H1 (cell line): ENCODE results near the gene BPI. TPM values are rescaled to one million over a fixed set of nuclear protein-coding genes. Genes with fewer than 3 reads are reported as not detected.

Source experiments
- CTCF ChIA-PET: fragments of 300-600 bp; sonication (Branson Sonifier 250); formaldehyde crosslinking; loops from one replicate; lab custom pipeline; 2021; ENCODE audit not compliant: partially characterized antibody; lab: Charles Lee
- POLR2A ChIA-PET: fragments of 300-600 bp; sonication (Branson Sonifier 250); formaldehyde crosslinking; loops from one replicate; lab custom pipeline; 2021; ENCODE audit warnings: inconsistent platforms; ENCODE audit not compliant: partially characterized antibody; lab: Charles Lee
- DNase-seq, 2 experiments: peaks; one replicate each; pipeline versions ENCODE4 v3.0.0 to v3.0.0-alpha.2; 2010 to 2022; ENCODE audit warnings: low spot score in 2 of 2, low read depth in 1 of 2, mixed read lengths in 1 of 2
- FAIRE-seq: peaks from 2 replicates; lab custom pipeline; 2011; peaks lifted over from hg19 to GRCh38; lab: Jason Lieb, UNC
- H2AFZ ChIP-seq: 2 replicates; pipeline ENCODE4 v1.8.1; 2012; ENCODE audit warnings: low read length, inconsistent platforms
- H2AK5ac ChIP-seq: 2 replicates; pipeline ENCODE4 v1.6.1; 2013; ENCODE audit warnings: low read depth, low read length
- H2BK120ac ChIP-seq: replicated peaks from 2 replicates; pipeline ENCODE3; 2013; ENCODE audit warnings: low read depth, low read length, inconsistent platforms
- H2BK12ac ChIP-seq: 2 replicates; pipeline ENCODE4 v1.6.1; 2013; ENCODE audit warnings: low read depth, low read length
- H2BK15ac ChIP-seq: 2 replicates; pipeline ENCODE4 v1.6.1; 2013; ENCODE audit warnings: low read length
- H2BK20ac ChIP-seq: 2 replicates; pipeline ENCODE4 v1.6.1; 2013; ENCODE audit warnings: low read length
- H2BK5ac ChIP-seq: 2 replicates; pipeline ENCODE4 v1.6.1; 2013; ENCODE audit warnings: low read depth, low read length
- H3K14ac ChIP-seq: 2 replicates; pipeline ENCODE4 v1.6.1; 2013; ENCODE audit warnings: inconsistent platforms; ENCODE audit not compliant: insufficient read length
- H3K18ac ChIP-seq: 2 replicates; pipeline ENCODE4 v1.6.1; 2013; ENCODE audit warnings: low read length; ENCODE audit errors: extremely low read depth
- H3K23ac ChIP-seq: 2 replicates; pipeline ENCODE4 v1.6.1; 2013; ENCODE audit warnings: inconsistent platforms; ENCODE audit not compliant: insufficient read length
- H3K23me2 ChIP-seq: 2 replicates; pipeline ENCODE4 v1.6.1; 2013; ENCODE audit warnings: low read depth, low read length
- H3K27ac ChIP-seq: 2 replicates; pipeline ENCODE4 v1.6.1; 2011; ENCODE audit warnings: low read depth, low read length, inconsistent platforms
- H3K27me3 ChIP-seq, 4 experiments: replicated peaks in 1 of 4; 1 replicate in 1 of 4; 2 replicates in 3 of 4; pipeline versions ENCODE4 v1.6.1 to v1.8.1; 2011 to 2013; ENCODE audit warnings: low read length in 3 of 4, mild to moderate bottlenecking in 3 of 4, inconsistent platforms in 2 of 4, mixed read lengths in 2 of 4, moderate library complexity in 1 of 4; ENCODE audit not compliant: control insufficient read depth in 3 of 4, insufficient read depth in 3 of 4; ENCODE audit errors: extremely low read depth in 1 of 4
- H3K36me3 ChIP-seq, 4 experiments: 2 replicates each; pipeline versions ENCODE4 v1.6.1 to v1.8.1; 2011 to 2013; ENCODE audit warnings: mild to moderate bottlenecking in 4 of 4, low read length in 3 of 4, moderate library complexity in 2 of 4, control low read depth in 1 of 4, inconsistent platforms in 1 of 4; ENCODE audit not compliant: insufficient read depth in 4 of 4, control insufficient read depth in 2 of 4
- H3K4ac ChIP-seq: replicated peaks from 2 replicates; pipeline ENCODE3; 2013; ENCODE audit warnings: low read length, low read depth, mixed read lengths, inconsistent platforms; ENCODE audit not compliant: insufficient read length
- H3K4me1 ChIP-seq, 4 experiments: replicated peaks in 1 of 4; 1 replicate in 1 of 4; 2 replicates in 3 of 4; pipeline versions ENCODE4 v1.6.1 to v1.8.1; 2011 to 2013; ENCODE audit warnings: low read length in 3 of 4, inconsistent platforms in 2 of 4, mixed read lengths in 1 of 4; ENCODE audit not compliant: insufficient read depth in 4 of 4, control insufficient read depth in 3 of 4
- H3K4me2 ChIP-seq, 2 experiments: 2 replicates each; pipeline versions ENCODE4 v1.6.1 to v1.8.1; 2011 to 2013; ENCODE audit warnings: low read depth in 2 of 2, low read length in 2 of 2, control low read depth in 1 of 2, inconsistent platforms in 1 of 2, mild to moderate bottlenecking in 1 of 2; ENCODE audit not compliant: insufficient read depth in 1 of 2
- H3K4me3 ChIP-seq, 4 experiments: fragments of 200-600, 300-600 bp in 1 of 4; sonication (generic), shearing (Covaris generic), sonication (Bioruptor Twin) in 1 of 4; 2 replicates each; pipeline versions ENCODE4 v1.5.1 to v1.8.1; 2011 to 2016; ENCODE audit warnings: low read length in 4 of 4, low read depth in 3 of 4, control low read depth in 2 of 4, inconsistent platforms in 2 of 4, mild to moderate bottlenecking in 2 of 4, mixed read lengths in 1 of 4, moderate library complexity in 1 of 4; ENCODE audit not compliant: insufficient read depth in 2 of 4; ENCODE audit errors: extremely low read depth in 1 of 4
- H3K56ac ChIP-seq: replicated peaks from 2 replicates; pipeline ENCODE3; 2013; ENCODE audit warnings: low read depth, mild to moderate bottlenecking, mixed read lengths, low read length, inconsistent platforms; ENCODE audit not compliant: insufficient read length
- H3K79me1 ChIP-seq: 2 replicates; pipeline ENCODE4 v1.6.1; 2013; ENCODE audit warnings: low read depth, low read length, control low read depth
- H3K79me2 ChIP-seq, 2 experiments: 2 replicates each; pipeline versions ENCODE4 v1.6.1 to v1.8.1; 2012 to 2013; ENCODE audit warnings: low read length in 2 of 2, mild to moderate bottlenecking in 2 of 2, inconsistent platforms in 1 of 2; ENCODE audit not compliant: insufficient read depth in 2 of 2, control insufficient read depth in 1 of 2
- H3K9ac ChIP-seq, 4 experiments: replicated peaks in 1 of 4; 1 replicate in 1 of 4; 2 replicates in 3 of 4; pipeline versions ENCODE4 v1.6.1 to v1.8.1; 2011 to 2013; ENCODE audit warnings: low read depth in 3 of 4, low read length in 3 of 4, control low read depth in 2 of 4, mild to moderate bottlenecking in 2 of 4, moderate library complexity in 2 of 4, inconsistent platforms in 1 of 4; ENCODE audit errors: extremely low read depth in 1 of 4
- H3K9me3 ChIP-seq, 2 experiments: 2 replicates each; pipeline versions ENCODE4 v1.6.1 to v1.8.1; 2012 to 2013; ENCODE audit warnings: mild to moderate bottlenecking in 2 of 2, moderate library complexity in 2 of 2, control low read depth in 1 of 2, inconsistent platforms in 1 of 2, low read depth in 1 of 2, low read length in 1 of 2, mixed read lengths in 1 of 2; ENCODE audit not compliant: insufficient read depth in 2 of 2
- H4K20me1 ChIP-seq, 2 experiments: replicated peaks in 1 of 2; 2 replicates each; pipeline versions ENCODE3 to v1.8.1; 2011 to 2013; ENCODE audit warnings: inconsistent platforms in 2 of 2, low read length in 2 of 2, mild to moderate bottlenecking in 1 of 2; ENCODE audit not compliant: insufficient read depth in 2 of 2, control insufficient read depth in 1 of 2
- H4K5ac ChIP-seq: 2 replicates; pipeline ENCODE4 v1.6.1; 2013; ENCODE audit warnings: low read length, low read depth, mixed read lengths, inconsistent platforms; ENCODE audit not compliant: insufficient read length
- H4K8ac ChIP-seq: 2 replicates; pipeline ENCODE4 v1.8.0; 2013; ENCODE audit warnings: mild to moderate bottlenecking, moderate library complexity, low read length, inconsistent platforms; ENCODE audit not compliant: insufficient read depth; ENCODE audit errors: extremely low read depth
- H4K91ac ChIP-seq: replicated peaks from 2 replicates; pipeline ENCODE3; 2013; ENCODE audit warnings: low read length, mixed read lengths, inconsistent platforms; ENCODE audit not compliant: insufficient read length
- POLR2A ChIP-seq, 2 experiments: IDR thresholded peaks; 1 replicate in 1 of 2; 2 replicates in 1 of 2; pipeline ENCODE4 v1.6.1; 2011; ENCODE audit warnings: low read depth in 2 of 2, low read length in 2 of 2, mild to moderate bottlenecking in 2 of 2; ENCODE audit errors: control extremely low read depth in 1 of 2
- WGBS, 2 experiments: shearing (Covaris generic) in 1 of 2; methylation state at CpG; one replicate each; pipeline versions ENCODE4 v1.1.6 to v1.1.7; 2013 to 2015; ENCODE audit warnings: low lambda C conversion rate in 2 of 2, mixed read lengths in 2 of 2, inconsistent platforms in 1 of 2, low coverage in 1 of 2, missing lambda C conversion rate in 1 of 2; ENCODE audit not compliant: insufficient replicate concordance in 2 of 2, insufficient coverage in 1 of 2, insufficient read length in 1 of 2; ENCODE audit errors: extremely low coverage in 1 of 2, missing lambda C conversion rate in 1 of 2; 5-methylcytosine and 5-hydroxymethylcytosine counted together
- polyA plus RNA-seq, 7 experiments: library from polyadenylated mRNA; depleted of rRNA in 3 of 7; stranded (reverse) in 5 of 7; unstranded in 2 of 7; fragments of >200 nt in 5 of 7; fragments of 200-250 nt in 2 of 7; gene quantifications; 1 replicate in 5 of 7; 2 replicates in 1 of 7; 4 replicates in 1 of 7; pipeline versions ENCODE4 v1.2.1 to v1.2.3, GENCODE V29; 2011 to 2013; ENCODE audit warnings: missing spikeins in 2 of 7, mixed read lengths in 2 of 7
- total RNA-seq: library from RNA; stranded (reverse); fragmentation: NEBNext Ultra II Directional; extraction: Animal tissue kit (Norgen Biotek cat#: 25700); gene quantifications from 2 replicates; pipeline ENCODE4 v1.2.1, GENCODE V29; 2021

The BPI gene
- total and polyA plus RNA-seq, 2 of the 8 experiments (the other 6 are each of a cell fraction or from before 2014, with no cell fraction given): not detected

GRCh38 chr20:38298768-38299288, 5.1 kb upstream of the BPI start:
- H3K4ac ChIP-seq: no peak overlapping the region
- H2BK12ac ChIP-seq: 0 out of 2 replicates have a peak overlapping the region, but pooled peaks have one; percentile 9
- H2AK5ac ChIP-seq: no peak overlapping the region
- CTCF ChIA-PET: interaction anchor here (0.8 to 2.1 kb wide), 7 partner anchors 8 to 79 kb away, joined by 3 to 6 read pairs (median 4); no protein-coding TSS in a partner anchor
- peak overlapping the region; percentile 39 for H4K8ac ChIP-seq
- H4K20me1 ChIP-seq: no peaks in the 10 kb centered on the region
- H4K91ac ChIP-seq: no peak overlapping the region
- WGBS, 2 experiments: 91% methylated on average over 13 of the region's 13 CpGs; no CpG with 5 or more reads in 1 of the 2 experiments
- no peaks in the 10 kb centered on the region; a peak in 1 of 7 replicates for H3K27me3 ChIP-seq
- H4K5ac ChIP-seq: no peak overlapping the region
- H3K9me3 ChIP-seq: no peaks in the 10 kb centered on the region
- TF ChIP-seq POLR2A (IDR thresholded peaks at IDR 0.05; ENCODE audit: control extremely low read depth in 1 of 2, low read depth in 2 of 2, low read length in 2 of 2): no peak
- TF ChIP-seq, all 59 proteins: peak for 0
- Histone ChIP-seq H3K27ac (no peak overlapping the region), H3K56ac (no peak overlapping the region), H3K36me3 (no peaks in the 10 kb centered on the region), H2BK120ac (no peak overlapping the region), H3K4me1 (peaks cover 1 to 11% (median 5%) of the 10 kb centered on the region in 4 experiments; a peak in 5 of 7 replicates), H3K79me1 (no peaks in the 10 kb centered on the region), H2BK15ac (no peak overlapping the region), H3K4me2 (no peak overlapping the region), H2BK5ac (no peak overlapping the region), H3K23me2 (no peaks in the 10 kb centered on the region), H3K4me3 (no peak overlapping the region), H3K14ac (no peak overlapping the region), H3K18ac (no peak overlapping the region), H3K9ac (no peak overlapping the region), H3K23ac (no peak overlapping the region), H2BK20ac (no peak overlapping the region), H2AFZ (peak overlapping the region; percentile 60; the same call in 1 of the 2 replicates), H3K79me2 (no peaks in the 10 kb centered on the region)
- DNase-seq (no peak), FAIRE-seq (no peak)
- POLR2A ChIA-PET: interaction anchor here (1.3 kb wide), 1 partner anchor 55 kb away, joined by 3 read pairs; no protein-coding TSS in a partner anchor
